ENCODE measurements around the gene KCND3.

DNA sequence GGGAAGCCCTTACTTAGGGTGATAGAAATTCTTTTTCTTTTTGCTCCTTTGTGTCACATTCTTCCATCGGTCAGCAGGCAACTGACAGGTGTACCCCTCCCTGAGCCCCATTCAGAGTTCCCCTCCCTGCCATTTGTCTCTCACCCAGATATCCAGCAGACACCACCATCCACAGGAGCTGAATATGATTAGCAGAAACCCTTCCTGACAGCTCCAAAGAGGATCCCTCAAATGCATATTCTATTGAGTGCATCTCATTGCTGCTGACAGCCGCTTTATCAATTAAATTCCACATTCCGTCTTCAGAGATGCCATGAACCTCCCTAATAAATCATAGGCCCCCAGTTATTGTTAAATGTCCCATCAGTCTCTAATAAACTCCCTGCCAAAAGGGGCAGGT is 239.8 kb downstream of the KCND3 start:
- TF ChIP-seq, protein P1, sequence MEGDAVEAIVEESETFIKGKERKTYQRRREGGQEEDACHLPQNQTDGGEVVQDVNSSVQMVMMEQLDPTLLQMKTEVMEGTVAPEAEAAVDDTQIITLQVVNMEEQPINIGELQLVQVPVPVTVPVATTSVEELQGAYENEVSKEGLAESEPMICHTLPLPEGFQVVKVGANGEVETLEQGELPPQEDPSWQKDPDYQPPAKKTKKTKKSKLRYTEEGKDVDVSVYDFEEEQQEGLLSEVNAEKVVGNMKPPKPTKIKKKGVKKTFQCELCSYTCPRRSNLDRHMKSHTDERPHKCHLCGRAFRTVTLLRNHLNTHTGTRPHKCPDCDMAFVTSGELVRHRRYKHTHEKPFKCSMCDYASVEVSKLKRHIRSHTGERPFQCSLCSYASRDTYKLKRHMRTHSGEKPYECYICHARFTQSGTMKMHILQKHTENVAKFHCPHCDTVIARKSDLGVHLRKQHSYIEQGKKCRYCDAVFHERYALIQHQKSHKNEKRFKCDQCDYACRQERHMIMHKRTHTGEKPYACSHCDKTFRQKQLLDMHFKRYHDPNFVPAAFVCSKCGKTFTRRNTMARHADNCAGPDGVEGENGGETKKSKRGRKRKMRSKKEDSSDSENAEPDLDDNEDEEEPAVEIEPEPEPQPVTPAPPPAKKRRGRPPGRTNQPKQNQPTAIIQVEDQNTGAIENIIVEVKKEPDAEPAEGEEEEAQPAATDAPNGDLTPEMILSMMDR (IDR thresholded peaks at IDR 0.05): no peak
- TF ChIP-seq POLR2A (IDR thresholded peaks at IDR 0.05): no peak

Data from thyroid gland (tissue), 4 donors.